ENCODE results near the gene NOSTRIN. TPM values are rescaled to one million over a fixed set of nuclear protein-coding genes. Genes with fewer than 3 reads are reported as not detected.

The NOSTRIN gene
- total RNA-seq, 1 experiment from 2014 or later, result not detected

GRCh38 chr2:168770796-168771195 is 31.6 kb upstream of the NOSTRIN start:
- Histone ChIP-seq H3K27ac (ENCODE audit: insufficient read length, low read depth, low read length) (no peak overlapping the region), H3K4me2 (ENCODE audit: insufficient read depth, insufficient read length, low read length) (no peak overlapping the region), H3K9ac (ENCODE audit: extremely low read depth, insufficient read length, low read length) (no peak overlapping the region), H2BK120ac (ENCODE audit: low read depth, low read length, poor library complexity, severe bottlenecking) (no peak overlapping the region), H3K14ac (ENCODE audit: insufficient read depth, low read length) (no peak overlapping the region), H3K23ac (ENCODE audit: insufficient read length, low read depth, low read length) (no peak overlapping the region), H4K91ac (ENCODE audit: insufficient read length, low read depth, low read length) (no peak overlapping the region), H4K5ac (ENCODE audit: insufficient read length, low read depth, low read length) (no peak overlapping the region), H2AFZ (ENCODE audit: low read length) (no peak overlapping the region), H3K79me1 (ENCODE audit: insufficient read depth, low read depth, low read length, poor library complexity, severe bottlenecking) (no peaks in the 10 kb centered on the region), H3K4ac (ENCODE audit: low read depth, low read length) (no peak overlapping the region), H3T11ph (ENCODE audit: low read length) (no peak overlapping the region), H3K23me2 (ENCODE audit: insufficient read length, low read depth, low read length, poor library complexity, severe bottlenecking) (no peaks in the 10 kb centered on the region), H2BK12ac (ENCODE audit: insufficient read length, low read depth, low read length) (no peak overlapping the region), H2BK15ac (ENCODE audit: low read depth, low read length) (no peak overlapping the region), H4K20me1 (ENCODE audit: control insufficient read depth, insufficient read depth, insufficient read length) (no peaks in the 10 kb centered on the region), H2BK20ac (ENCODE audit: low read depth, low read length, poor library complexity, severe bottlenecking) (no peak overlapping the region), H3K18ac (ENCODE audit: insufficient read length, low read depth, low read length) (no peak overlapping the region), H2BK5ac (ENCODE audit: insufficient read length, low read length) (no peak overlapping the region), H3K56ac (ENCODE audit: insufficient read length, low read depth, low read length) (no peak overlapping the region), H2AK5ac (ENCODE audit: insufficient read length, low read length) (no peak overlapping the region), H3K9me3 (ENCODE audit: control insufficient read depth, low read depth, low read length) (no peaks in the 10 kb centered on the region), H3K4me1 (ENCODE audit: insufficient read depth, low read length) (peaks cover 4% of the 10 kb centered on the region), H3K27me3 (ENCODE audit: insufficient read depth, low read length) (no peaks in the 10 kb centered on the region), H3K79me2 (ENCODE audit: insufficient read depth, low read length) (no peaks in the 10 kb centered on the region), H4K8ac (replicated peaks; ENCODE audit: insufficient read length, low read depth, low read length) (no peak overlapping the region)
- Mint-ChIP-seq H3K4me1 (peaks cover 6 to 8% of the 10 kb centered on the region in 2 experiments; a peak in 2 of 4 replicates), H3K4me3 (no peak overlapping the region), H3K27ac (no peak overlapping the region), H3K9me3 (peaks cover 1 to 5% of the 10 kb centered on the region in 2 experiments; a peak in 3 of 5 replicates), H3K36me3 (ENCODE audit: insufficient read depth in 1 of 3, low read depth in 3 of 3) (peaks cover 10 to 29% (median 20%) of the 10 kb centered on the region in 3 experiments), H3K27me3 (ENCODE audit: low read depth) (no peaks in the 10 kb centered on the region)
- TF ChIP-seq, protein P1, sequence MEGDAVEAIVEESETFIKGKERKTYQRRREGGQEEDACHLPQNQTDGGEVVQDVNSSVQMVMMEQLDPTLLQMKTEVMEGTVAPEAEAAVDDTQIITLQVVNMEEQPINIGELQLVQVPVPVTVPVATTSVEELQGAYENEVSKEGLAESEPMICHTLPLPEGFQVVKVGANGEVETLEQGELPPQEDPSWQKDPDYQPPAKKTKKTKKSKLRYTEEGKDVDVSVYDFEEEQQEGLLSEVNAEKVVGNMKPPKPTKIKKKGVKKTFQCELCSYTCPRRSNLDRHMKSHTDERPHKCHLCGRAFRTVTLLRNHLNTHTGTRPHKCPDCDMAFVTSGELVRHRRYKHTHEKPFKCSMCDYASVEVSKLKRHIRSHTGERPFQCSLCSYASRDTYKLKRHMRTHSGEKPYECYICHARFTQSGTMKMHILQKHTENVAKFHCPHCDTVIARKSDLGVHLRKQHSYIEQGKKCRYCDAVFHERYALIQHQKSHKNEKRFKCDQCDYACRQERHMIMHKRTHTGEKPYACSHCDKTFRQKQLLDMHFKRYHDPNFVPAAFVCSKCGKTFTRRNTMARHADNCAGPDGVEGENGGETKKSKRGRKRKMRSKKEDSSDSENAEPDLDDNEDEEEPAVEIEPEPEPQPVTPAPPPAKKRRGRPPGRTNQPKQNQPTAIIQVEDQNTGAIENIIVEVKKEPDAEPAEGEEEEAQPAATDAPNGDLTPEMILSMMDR (conservative IDR thresholded peaks at IDR 0.05), result no peak
- no CpG with 5 or more reads among the region's 2 CpGs for WGBS (ENCODE audit: extremely low coverage, insufficient read length, low lambda C conversion rate)
- no peak for DNase-seq

All from H9 (cell line).